GM20431 (cell line): ENCODE measurements around the gene HNRNPUL2.
"Not testable (repeated sequence)": the region's sequence is repeated elsewhere in the genome, so short reads cannot be mapped to it uniquely, and the experiment has no call there.

ENCODE experiments used
- in situ Hi-C: fragments of 300-500 bp; cut with MseI, MboI; formaldehyde crosslinking; loops from one replicate; pipeline ENCODE4 v1.15.0; 2020; ENCODE audit warnings: low sequenced_read_pairs; ENCODE audit not compliant: unreplicated experiment

Gene HNRNPUL2

DNA sequence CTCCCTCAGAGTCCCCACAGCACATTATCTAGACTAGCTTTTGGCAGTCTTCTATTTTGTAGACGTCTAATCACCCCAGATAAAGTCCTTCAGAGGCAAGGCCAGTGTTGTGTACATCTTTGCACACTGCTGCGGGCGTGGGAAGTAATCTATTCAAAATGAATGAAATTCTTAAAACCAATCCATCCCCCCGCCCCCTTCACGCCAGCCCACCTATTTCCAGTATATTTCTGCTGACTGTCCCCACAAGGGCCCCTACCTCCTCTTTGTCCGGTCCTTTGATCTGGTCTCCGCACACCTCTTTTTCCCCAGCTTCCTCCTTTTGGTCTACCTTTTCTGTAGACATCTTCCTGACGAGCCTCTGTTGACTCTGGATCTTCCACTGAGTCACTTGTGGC, 20.4 kb downstream of the HNRNPUL2 start:
- in situ Hi-C loops = no loop called here

DNA sequence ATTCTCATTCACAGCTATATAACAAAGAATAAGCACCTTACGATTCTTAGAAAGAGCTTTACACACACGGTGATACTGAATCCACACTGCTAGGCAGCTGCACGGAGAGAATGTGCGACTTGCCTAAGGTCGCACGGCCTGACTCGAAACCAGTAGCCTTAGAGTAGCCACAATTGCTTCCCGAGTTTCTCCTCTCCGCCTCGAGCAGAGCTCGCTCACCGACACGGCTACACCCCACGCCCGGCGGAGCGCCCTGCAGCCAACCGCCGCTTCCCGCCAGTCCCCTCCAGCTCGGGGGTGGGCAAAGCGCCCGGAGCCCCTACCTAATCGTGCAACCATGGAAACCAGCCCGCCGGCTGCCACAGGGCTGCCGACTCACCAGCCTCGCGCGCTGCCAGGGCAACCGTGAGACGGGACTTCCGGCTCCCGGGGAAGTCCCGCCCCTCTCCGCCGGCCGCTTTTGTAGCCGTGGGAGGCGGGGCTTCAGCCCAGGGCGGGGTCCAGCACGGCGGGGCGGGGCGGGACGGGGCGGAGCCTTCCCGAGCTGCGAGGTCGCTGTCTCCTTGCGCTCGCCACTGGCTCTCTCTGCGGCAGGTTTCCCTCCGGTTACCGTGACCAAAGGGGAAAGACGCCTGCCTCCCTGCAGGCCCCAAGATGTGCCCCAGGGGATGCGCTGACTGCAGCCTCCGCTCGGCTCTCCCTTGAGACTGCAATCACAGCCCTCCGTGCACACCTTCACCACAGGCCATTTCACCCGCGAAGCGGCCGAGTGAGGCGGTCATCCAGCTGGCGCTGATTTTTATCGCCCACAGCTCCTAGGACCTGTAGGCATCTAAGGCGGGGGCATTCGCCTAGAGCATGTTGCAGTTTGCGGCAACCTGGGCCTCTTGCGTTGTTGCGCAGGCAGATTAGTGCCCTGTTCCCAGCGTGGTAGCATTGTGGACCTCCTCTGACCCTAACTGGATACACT, 21.1 kb downstream of the HNRNPUL2 start:
- in situ Hi-C loops = no loop called here

- in situ Hi-C loops = no loop called here
These were observed 21.8 kb downstream of the HNRNPUL2 start for GRCh38 chr11:62705413-62705812.

DNA sequence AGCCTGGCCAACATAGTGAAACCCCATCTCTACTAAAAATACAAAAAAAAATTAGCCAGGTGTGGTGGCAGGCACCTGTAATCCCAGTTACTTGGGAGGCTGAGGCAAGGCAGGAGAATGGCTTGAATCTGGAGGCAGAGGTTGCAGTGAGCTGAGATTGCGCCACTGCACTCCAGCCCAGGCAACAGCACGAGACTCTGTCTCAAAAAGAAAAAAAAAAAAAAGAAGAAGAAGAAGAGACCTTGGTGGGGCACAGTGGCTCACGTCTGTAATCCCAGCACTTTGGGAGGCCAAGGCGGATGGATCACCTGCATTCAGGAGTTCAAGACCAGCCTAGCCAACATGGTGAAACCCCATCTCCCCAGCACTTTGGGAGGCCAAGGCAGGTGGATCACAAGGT, 23.3 kb downstream of the HNRNPUL2 start:
- in situ Hi-C loops = not testable (repeated sequence)

DNA sequence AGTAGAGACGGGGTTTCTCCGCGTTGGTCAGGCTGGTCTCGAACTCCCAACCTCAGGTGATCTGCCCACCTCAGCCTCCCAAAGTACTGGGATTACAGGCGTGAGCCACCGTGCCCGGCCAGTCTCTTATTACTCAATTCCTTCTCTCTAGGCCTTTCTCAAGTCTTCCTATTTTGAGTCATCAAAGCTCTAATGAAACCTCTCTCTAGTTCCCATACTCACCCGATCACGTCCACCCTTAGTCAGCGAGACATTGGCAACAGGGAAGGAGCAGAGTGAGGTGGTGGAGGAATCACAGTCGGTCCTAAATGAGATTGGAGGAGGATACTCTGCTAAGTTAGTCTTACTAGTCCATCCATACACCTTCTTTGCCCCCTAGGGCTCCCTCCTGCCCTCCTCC, 25.0 kb downstream of the HNRNPUL2 start:
- in situ Hi-C loops = no loop called here

GRCh38 chr11:62694455-62695167, 32.6 kb downstream of the HNRNPUL2 start:
- in situ Hi-C loops = loop anchor here (10.0 kb wide), 1 partner anchor 300 kb away; no protein-coding TSS in a partner anchor

GRCh38 chr11:62693624-62694023, 33.6 kb downstream of the HNRNPUL2 start:
- in situ Hi-C loops = loop anchor here (10.0 kb wide), 1 partner anchor 299 kb away; no protein-coding TSS in a partner anchor

GRCh38 chr11:62689421-62690183, 37.7 kb downstream of the HNRNPUL2 start, which contains the start of gene LRRN4CL:
TSS of gene LRRN4CL (minus strand) at chr11:62689530. CDS start at chr11:62688508, 1,022 bp downstream.
- in situ Hi-C loops = loop anchor here (10.0 kb wide), 1 partner anchor 295 kb away; no protein-coding TSS in a partner anchor

DNA sequence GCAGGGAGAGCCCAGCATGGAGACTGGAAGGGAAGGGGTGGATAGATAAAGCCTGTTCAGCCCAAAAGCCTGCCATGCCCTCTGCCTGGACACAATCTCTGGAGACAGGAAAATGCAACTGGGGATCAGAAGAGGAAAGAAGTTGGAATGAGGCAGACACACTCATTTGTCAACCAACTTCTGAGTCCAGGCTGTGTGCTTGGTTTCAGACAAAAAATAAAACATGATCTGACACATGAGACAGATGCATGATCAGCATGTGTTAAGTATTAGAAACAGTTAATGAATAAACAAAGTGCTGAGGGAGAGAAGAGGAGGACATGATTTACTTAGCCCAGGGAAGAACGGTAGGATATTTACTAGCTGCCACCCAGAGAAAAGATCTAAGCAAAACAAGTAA, 38.8 kb downstream of the HNRNPUL2 start:
- in situ Hi-C loops = no loop called here

GRCh38 chr11:62687508-62688396, 39.5 kb downstream of the HNRNPUL2 start:
- in situ Hi-C loops = no loop called here

GRCh38 chr11:62682518-62682917, 44.7 kb downstream of the HNRNPUL2 start:
- in situ Hi-C loops = no loop called here

GRCh38 chr11:62680825-62681240, 46.4 kb downstream of the HNRNPUL2 start:
- in situ Hi-C loops = no loop called here

GRCh38 chr11:62678770-62679696, 48.2 kb downstream of the HNRNPUL2 start, which contains the start of gene UBXN1:
TSS of gene UBXN1 (minus strand) at chr11:62679073. CDS start at chr11:62678923, 150 bp downstream.
- in situ Hi-C loops = no loop called here

- in situ Hi-C loops = no loop called here
These were observed 48.9 kb downstream of the HNRNPUL2 start for GRCh38 chr11:62678433-62678769.

DNA sequence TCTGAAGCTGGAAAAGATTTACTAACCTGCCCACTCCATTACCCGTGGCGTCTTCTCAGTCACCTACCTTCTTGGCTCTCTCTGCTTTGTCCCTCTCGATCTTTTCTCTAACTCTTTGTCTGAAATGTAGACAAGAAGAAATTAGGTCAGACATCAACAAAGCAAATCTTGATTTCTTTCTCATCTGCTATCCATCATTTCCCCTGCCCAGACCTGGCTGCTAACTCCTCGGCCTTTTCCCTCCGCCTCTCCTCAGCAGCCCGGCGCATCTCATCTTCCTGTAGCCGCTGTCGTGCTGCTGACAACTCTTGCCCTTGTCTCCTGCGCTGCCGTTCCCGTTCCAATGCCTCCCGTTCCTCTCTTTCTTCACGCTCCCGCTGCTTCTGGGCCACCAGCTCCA, 49.5 kb downstream of the HNRNPUL2 start:
- in situ Hi-C loops = no loop called here

GRCh38 chr11:62677156-62677555, 50.1 kb downstream of the HNRNPUL2 start:
- in situ Hi-C loops = no loop called here

DNA sequence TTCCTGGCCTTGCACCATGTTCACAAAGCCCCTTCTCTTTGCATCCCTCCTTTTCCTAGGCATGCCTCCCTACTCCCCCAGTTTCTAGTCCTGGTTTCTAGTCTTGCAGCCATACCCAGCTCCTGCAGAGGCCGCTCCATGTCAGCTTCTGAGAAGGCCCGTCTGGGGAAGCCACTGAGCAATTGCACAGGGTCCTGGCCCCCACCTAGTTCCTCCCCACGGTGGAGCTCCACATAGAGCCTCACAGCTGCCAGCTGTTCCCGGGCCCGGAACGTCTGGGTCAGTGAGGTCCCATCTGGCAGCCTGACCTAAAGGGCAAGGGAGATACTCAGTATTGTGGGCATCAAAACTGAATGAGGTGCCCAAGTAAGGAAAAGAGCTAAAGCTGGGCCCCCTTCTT, 50.6 kb downstream of the HNRNPUL2 start:
- in situ Hi-C loops = no loop called here

DNA sequence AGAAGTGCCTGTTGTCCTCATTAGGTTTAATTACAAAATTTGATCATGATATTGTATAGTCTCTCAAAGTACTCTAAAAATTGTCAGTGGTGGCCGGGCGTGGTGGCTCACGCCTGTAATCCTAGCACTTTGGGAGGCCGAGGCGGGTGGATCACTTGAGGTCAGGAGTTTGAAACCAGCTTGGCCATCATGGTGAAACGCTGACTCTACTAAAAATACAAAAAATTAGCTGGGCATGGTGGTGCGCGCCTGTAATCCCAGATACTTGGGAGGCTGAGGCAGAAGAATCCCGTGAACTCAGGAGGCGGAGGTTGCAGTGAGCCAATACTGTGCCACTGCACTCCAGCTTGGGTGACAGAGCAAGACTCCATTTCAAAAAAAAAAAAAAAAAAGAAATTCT, 51.8 kb downstream of the HNRNPUL2 start:
- in situ Hi-C loops = not testable (repeated sequence)
